ENCODE results near the gene CCDC7.

CCDC7 gene

DNA sequence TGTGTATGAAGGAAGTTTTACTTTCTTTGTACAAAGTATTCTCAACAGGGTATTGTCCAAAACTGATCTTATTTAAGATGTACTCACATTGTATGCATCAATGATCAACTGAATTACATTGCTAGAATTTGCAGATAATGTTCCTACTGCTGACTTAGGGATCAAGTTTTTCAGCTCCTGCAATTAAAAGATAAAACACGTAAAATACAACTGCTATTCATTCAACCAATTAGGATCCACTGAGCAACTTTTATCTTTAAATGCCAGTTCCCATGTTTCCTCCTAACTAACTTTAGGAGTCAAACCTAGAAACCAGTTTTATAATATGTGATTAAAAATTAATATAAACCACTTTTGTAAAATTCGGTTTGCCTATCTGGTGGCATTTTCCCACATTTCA is 476.2 kb downstream of the CCDC7 start:
- TF ChIP-seq POLR2AphosphoS5 (IDR thresholded peaks at IDR 0.05; ENCODE audit: low read depth) (no peak), CTCF (IDR thresholded peaks at IDR 0.05; ENCODE audit: insufficient read depth, low read length) (no peak), SPI1 (IDR thresholded peaks at IDR 0.05; ENCODE audit: borderline replicate concordance, low read depth) (no peak)
- TF ChIP-seq, protein P1, sequence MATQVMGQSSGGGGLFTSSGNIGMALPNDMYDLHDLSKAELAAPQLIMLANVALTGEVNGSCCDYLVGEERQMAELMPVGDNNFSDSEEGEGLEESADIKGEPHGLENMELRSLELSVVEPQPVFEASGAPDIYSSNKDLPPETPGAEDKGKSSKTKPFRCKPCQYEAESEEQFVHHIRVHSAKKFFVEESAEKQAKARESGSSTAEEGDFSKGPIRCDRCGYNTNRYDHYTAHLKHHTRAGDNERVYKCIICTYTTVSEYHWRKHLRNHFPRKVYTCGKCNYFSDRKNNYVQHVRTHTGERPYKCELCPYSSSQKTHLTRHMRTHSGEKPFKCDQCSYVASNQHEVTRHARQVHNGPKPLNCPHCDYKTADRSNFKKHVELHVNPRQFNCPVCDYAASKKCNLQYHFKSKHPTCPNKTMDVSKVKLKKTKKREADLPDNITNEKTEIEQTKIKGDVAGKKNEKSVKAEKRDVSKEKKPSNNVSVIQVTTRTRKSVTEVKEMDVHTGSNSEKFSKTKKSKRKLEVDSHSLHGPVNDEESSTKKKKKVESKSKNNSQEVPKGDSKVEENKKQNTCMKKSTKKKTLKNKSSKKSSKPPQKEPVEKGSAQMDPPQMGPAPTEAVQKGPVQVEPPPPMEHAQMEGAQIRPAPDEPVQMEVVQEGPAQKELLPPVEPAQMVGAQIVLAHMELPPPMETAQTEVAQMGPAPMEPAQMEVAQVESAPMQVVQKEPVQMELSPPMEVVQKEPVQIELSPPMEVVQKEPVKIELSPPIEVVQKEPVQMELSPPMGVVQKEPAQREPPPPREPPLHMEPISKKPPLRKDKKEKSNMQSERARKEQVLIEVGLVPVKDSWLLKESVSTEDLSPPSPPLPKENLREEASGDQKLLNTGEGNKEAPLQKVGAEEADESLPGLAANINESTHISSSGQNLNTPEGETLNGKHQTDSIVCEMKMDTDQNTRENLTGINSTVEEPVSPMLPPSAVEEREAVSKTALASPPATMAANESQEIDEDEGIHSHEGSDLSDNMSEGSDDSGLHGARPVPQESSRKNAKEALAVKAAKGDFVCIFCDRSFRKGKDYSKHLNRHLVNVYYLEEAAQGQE (IDR thresholded peaks at IDR 0.05; ENCODE audit: insufficient replicate concordance, low read depth), result no peak
- no peak overlapping the region for H3K4me3 ChIP-seq (replicated peaks; ENCODE audit: insufficient read depth, low read length)
- no peaks in the 10 kb centered on the region for H3K27me3 ChIP-seq (ENCODE audit: insufficient read depth, poor library complexity, severe bottlenecking)
- H3K27ac ChIP-seq (replicated peaks), result no peak overlapping the region
- DNase-seq (ENCODE audit: low read depth in 1 of 2, low spot score in 1 of 2), result no peak

- H3K27ac ChIP-seq (replicated peaks), result no peak overlapping the region
Observed at GRCh38 chr10:32923134-32923533, 477.2 kb downstream of the CCDC7 start.

DNA sequence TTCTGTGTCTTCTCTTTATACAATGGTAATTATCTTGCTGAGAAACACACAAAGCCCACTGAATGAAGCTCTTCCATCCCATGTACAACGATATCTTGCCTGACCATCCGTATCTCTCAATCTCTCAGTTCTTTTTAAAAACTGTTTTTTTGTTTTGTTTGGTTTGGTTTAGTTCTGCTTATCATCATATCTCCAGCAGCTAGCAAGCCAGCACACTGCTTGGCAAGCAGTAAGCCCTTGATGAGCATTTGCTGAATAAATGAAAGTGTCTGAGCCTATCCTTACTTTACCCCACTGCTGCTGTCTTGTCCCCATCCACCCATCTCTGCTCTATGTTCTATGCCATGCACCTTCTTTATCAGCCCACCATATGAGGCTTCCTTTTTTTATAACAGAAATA is 477.9 kb downstream of the CCDC7 start:
- Histone ChIP-seq H3K27ac (replicated peaks) (no peak overlapping the region), H3K27me3 (ENCODE audit: insufficient read depth, poor library complexity, severe bottlenecking) (no peaks in the 10 kb centered on the region), H3K4me3 (replicated peaks; ENCODE audit: insufficient read depth, low read length) (no peak overlapping the region)
- DNase-seq (ENCODE audit: low read depth in 1 of 2, low spot score in 1 of 2), result no peak
- TF ChIP-seq CTCF (IDR thresholded peaks at IDR 0.05; ENCODE audit: insufficient read depth, low read length) (no peak), POLR2AphosphoS5 (IDR thresholded peaks at IDR 0.05; ENCODE audit: low read depth) (no peak), GABPA (IDR thresholded peaks at IDR 0.05; ENCODE audit: low read depth) (no peak), SPI1 (IDR thresholded peaks at IDR 0.05; ENCODE audit: borderline replicate concordance, low read depth) (no peak)
- TF ChIP-seq, protein P1 (IDR thresholded peaks at IDR 0.05; ENCODE audit: insufficient replicate concordance, low read depth), result no peak

More at GRCh38 chr10:32923134-32923533, 477.2 kb downstream of the CCDC7 start:
- TF ChIP-seq CTCF (IDR thresholded peaks at IDR 0.05; ENCODE audit: insufficient read depth, low read length), result no peak
- TF ChIP-seq POLR2AphosphoS5 (IDR thresholded peaks at IDR 0.05; ENCODE audit: low read depth), result no peak
- no peak for TF ChIP-seq GABPA (IDR thresholded peaks at IDR 0.05; ENCODE audit: low read depth)
- no peak for TF ChIP-seq SPI1 (IDR thresholded peaks at IDR 0.05; ENCODE audit: borderline replicate concordance, low read depth)
- TF ChIP-seq, protein P1 (IDR thresholded peaks at IDR 0.05; ENCODE audit: insufficient replicate concordance, low read depth), result no peak
- Histone ChIP-seq H3K27me3 (ENCODE audit: insufficient read depth, poor library complexity, severe bottlenecking) (no peaks in the 10 kb centered on the region), H3K4me3 (replicated peaks; ENCODE audit: insufficient read depth, low read length) (no peak overlapping the region)
- DNase-seq (ENCODE audit: low read depth in 1 of 2, low spot score in 1 of 2), result no peak
